GM21528 (cell line): ENCODE measurements around the gene MAGI2.

ENCODE experiments used
- ATAC-seq: cut with Tn5 transposase; IDR thresholded peaks from one replicate; pipeline ENCODE4 v1.9.1; 2021; ENCODE audit warnings: mild to moderate bottlenecking, moderate library complexity; ENCODE audit not compliant: unreplicated experiment, low FRiP score

The MAGI2 gene

GRCh38 chr7:78476851-78477405 lies 976.5 kb downstream of the MAGI2 start:
- no peak for ATAC-seq

DNA sequence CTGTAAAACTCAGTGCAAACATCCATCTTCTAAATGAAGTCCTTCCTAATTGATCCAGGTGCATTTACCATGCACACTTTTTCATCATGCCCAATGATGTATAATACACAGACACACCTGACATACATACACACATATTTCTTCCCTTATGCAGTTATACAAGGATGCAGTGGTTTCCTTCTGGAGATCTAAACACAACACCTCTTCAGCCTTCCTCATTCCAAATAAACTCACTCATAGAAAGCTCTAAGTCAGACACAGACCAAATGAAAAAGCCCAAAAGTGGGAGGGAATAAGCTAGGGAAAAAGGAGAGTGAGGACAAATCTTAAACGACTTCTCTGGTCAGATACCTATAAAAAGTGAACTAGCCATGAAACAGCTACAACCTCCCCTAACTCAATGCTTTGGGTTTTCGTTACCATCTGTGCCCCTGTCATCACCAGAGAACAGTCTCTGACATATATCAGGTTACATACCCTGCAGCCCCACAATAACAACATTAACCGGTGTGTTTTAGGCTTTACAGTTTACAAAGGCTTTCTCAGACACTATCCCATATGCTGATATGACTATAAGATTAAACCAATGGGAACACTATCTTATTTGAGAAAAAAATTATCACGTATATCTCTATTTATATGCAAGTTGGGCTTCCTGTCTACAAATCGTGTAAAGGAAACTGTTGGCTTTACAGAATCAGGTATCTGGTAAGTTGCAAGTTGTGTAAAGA lies 979.7 kb downstream of the MAGI2 start:
- no peak for ATAC-seq

GRCh38 chr7:78473021-78473420 lies 980.4 kb downstream of the MAGI2 start:
- ATAC-seq: no peak

GRCh38 chr7:78472519-78472918 lies 980.9 kb downstream of the MAGI2 start:
- ATAC-seq: no peak

DNA sequence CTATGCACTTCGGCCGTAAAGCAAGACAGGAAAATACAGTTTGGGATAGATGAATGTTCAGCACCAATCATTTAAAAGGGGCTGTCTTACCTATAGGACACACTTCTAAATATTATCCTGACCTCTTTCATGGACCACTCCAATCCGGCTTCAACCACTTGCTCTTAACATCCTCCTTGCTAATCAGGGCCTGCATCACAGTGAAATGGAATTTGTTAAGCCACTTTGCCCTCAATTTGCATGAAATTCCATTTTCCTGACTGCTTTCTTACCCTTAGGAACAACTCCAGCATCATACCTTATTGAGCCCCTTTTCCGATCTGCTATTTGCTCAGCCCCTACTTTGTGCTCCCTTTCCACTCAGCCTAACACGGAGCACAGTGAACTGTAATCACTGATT lies 987.6 kb downstream of the MAGI2 start:
- ATAC-seq: no peak

GRCh38 chr7:78463039-78463438 lies 990.4 kb downstream of the MAGI2 start:
- no peak for ATAC-seq

- no peak for ATAC-seq
These were observed 1002.8 kb downstream of the MAGI2 start for GRCh38 chr7:78450706-78451105.

DNA sequence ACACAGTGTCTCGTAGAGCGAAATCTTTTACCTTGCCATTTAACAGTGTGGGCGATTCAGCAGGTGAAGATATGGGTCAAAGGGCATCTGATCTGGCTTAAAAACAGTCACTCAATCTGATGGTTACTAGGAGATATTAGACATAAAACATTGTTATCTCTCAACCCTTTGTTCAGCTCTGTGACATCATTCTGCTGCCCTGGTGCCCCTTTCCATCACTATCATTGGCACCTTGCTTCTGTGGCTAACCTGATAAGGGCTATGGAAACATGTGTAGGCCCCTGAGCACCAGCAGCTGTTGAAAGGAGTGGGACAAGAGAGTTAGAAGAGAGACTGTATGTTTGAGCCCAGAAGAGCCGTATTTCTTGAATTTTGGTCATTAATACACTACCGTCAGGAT lies 1004.6 kb downstream of the MAGI2 start:
- ATAC-seq: no peak

GRCh38 chr7:78444267-78444666 lies 1009.2 kb downstream of the MAGI2 start:
- no peak for ATAC-seq

DNA sequence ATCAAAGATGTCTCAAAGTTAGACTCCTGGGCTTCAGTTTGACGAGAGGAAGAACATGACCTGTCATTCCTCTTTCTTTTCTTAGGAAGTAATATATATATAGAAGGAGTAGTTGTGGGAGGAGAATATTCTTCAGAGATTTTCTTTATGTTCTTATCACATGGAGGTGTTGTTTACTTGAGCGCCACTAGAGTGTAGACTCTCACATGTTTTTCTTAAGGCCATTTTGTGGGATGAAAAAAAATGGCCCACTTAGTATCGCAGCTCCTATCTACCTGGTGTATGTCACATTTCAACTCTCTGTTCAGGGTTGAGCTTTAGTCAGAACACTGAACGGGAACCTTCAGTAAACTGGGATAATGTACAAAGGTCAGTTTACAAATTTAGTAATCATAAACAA lies 1009.7 kb downstream of the MAGI2 start:
- no peak for ATAC-seq

GRCh38 chr7:78441737-78442136 lies 1011.7 kb downstream of the MAGI2 start:
- no peak for ATAC-seq

GRCh38 chr7:78438433-78438832 lies 1015.0 kb downstream of the MAGI2 start:
- no peak for ATAC-seq

- no peak for ATAC-seq
These were observed 1016.3 kb downstream of the MAGI2 start for GRCh38 chr7:78437118-78437517.

- ATAC-seq: no peak
These were observed 1018.1 kb downstream of the MAGI2 start for GRCh38 chr7:78435355-78435754.

DNA sequence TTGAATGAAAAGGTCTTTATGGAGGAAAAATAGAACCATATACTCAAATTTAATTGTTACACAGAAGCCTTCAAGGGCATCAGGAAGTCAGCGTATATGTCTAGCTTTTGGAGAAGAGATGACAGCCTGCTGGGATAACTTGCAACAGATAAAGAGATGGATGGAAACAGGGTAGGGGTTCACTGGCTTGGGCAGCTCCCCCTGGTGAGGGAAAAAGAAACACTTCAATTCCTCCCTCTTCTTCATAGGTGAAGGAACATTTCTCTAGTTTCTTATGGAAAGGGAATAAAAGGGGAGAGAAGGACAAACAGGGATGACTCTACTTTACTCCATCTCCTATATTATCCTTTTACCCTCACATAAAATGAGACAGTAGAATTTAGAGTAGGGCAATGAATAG lies 1019.2 kb downstream of the MAGI2 start:
- no peak for ATAC-seq

DNA sequence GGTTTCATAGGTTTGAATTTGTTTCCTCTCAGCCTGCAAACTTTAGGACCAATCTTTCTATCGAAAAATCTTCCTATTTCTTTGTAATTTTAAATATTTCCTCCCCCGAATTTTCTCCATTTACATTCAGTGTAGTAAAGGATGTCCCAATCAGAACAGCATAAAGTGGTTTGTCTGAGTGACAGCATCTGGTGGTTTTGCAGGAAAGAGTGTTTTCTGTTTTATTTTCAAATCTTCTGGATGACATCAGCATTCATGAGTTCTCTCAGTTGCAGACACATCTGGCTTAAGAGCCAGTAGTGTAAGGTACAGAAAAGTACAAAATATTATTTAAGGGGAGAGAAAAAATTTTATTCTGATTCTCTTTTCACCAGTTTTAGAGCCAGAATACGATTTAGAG lies 1020.0 kb downstream of the MAGI2 start:
- no peak for ATAC-seq

GRCh38 chr7:78429878-78430277 lies 1023.6 kb downstream of the MAGI2 start:
- no peak for ATAC-seq

DNA sequence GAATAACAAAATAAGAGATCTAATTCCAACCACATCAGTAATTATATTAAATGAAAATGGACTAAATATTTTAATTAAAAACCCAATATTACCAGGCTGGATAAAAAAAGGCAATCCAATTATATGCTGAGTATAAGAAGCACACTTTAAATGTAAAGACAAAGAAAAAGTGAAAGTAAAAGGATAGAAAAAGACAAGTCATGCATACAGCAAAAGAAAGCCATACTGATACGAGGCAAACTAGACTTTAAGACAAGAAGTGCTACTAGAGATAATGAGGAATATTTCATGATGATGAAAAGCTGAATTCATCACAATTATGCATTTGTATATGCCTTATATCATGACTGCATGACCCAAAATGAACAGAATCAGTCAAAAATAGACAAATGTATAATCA lies 1026.3 kb downstream of the MAGI2 start:
- no peak for ATAC-seq

DNA sequence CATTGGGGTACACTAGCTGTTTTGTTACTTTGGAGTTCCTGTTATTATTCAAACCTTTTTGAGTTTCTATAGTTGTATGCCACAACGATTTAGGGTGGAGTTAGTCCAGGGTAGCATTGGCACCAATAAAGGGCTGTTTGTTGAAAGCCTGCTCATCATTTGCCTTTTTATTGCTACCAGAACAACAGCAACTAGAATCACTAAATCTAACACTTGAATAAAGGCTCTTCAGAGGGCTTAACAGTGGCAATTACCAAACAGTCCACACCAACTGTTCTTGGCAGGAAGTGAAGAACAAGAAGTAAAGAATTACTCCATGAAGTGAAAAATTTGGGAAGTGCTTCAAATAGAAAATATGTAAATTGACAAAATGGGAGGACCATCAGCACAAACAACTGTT lies 1033.5 kb downstream of the MAGI2 start:
- ATAC-seq: no peak

- ATAC-seq: no peak
These were observed 1036.2 kb downstream of the MAGI2 start for GRCh38 chr7:78417180-78417853.

GRCh38 chr7:78413568-78413967 lies 1039.9 kb downstream of the MAGI2 start:
- no peak for ATAC-seq
